HepG2 (cell line): ENCODE data around the gene EIF1AD. TPM values are rescaled to one million over a fixed set of nuclear protein-coding genes. Genes with fewer than 3 reads are reported as not detected.

Experiments used
- BCL3 ChIP-seq: sonication (generic); formaldehyde crosslinking; IDR thresholded peaks from 2 replicates; pipeline ENCODE4 v1.5.1; 2020; ENCODE audit warnings: mild to moderate bottlenecking, missing genetic modification reagents, moderate library complexity
- CERS6 ChIP-seq: sonication (generic); formaldehyde crosslinking; IDR thresholded peaks from 2 replicates; pipeline ENCODE4 v1.5.0; 2020; ENCODE audit warnings: missing genetic modification reagents
- CSRNP2 ChIP-seq: sonication (generic); formaldehyde crosslinking; conservative IDR thresholded peaks from 2 replicates; pipeline ENCODE4 v1.8.0; 2022; ENCODE audit warnings: low read depth, missing genetic modification reagents
- E2F2 ChIP-seq: sonication (generic); formaldehyde crosslinking; IDR thresholded peaks from 2 replicates; pipeline ENCODE4 v1.4.0; 2020; ENCODE audit warnings: missing genetic modification reagents, borderline replicate concordance
- GMEB1 ChIP-seq: sonication (generic); formaldehyde crosslinking; IDR thresholded peaks from 2 replicates; pipeline ENCODE4 v1.5.1; 2020; ENCODE audit warnings: missing genetic modification reagents, mild to moderate bottlenecking, borderline replicate concordance
- LRRFIP1 ChIP-seq: sonication (generic); formaldehyde crosslinking; conservative IDR thresholded peaks from 2 replicates; pipeline ENCODE4 v1.4.0; 2020; ENCODE audit warnings: missing genetic modification reagents
- MLX ChIP-seq: IDR thresholded peaks from 2 replicates; pipeline ENCODE4 v1.6.1; 2016
- RARG ChIP-seq: sonication (generic); formaldehyde crosslinking; IDR thresholded peaks from 2 replicates; pipeline ENCODE4 v1.4.0; 2020; ENCODE audit warnings: low read depth, mild to moderate bottlenecking, missing genetic modification reagents
- SNAPC2 ChIP-seq: sonication (generic); formaldehyde crosslinking; IDR thresholded peaks from 2 replicates; pipeline ENCODE4 v1.8.1; 2022; ENCODE audit warnings: mild to moderate bottlenecking, missing genetic modification reagents
- TEAD3 ChIP-seq: optimal IDR thresholded peaks from 2 replicates; pipeline ENCODE3; 2016; ENCODE audit warnings: borderline replicate concordance
- ZC3H4 ChIP-seq: sonication (generic); formaldehyde crosslinking; IDR thresholded peaks from 2 replicates; pipeline ENCODE4 v1.4.0; 2020; ENCODE audit warnings: missing genetic modification reagents, borderline replicate concordance
- ZNF121 ChIP-seq: sonication (generic); formaldehyde crosslinking; IDR thresholded peaks from 2 replicates; pipeline ENCODE4 v1.5.0; 2020; ENCODE audit warnings: mild to moderate bottlenecking, missing genetic modification reagents
- ZNF256 ChIP-seq: sonication (generic); formaldehyde crosslinking; conservative IDR thresholded peaks from 2 replicates; pipeline ENCODE4 v1.4.0; 2020; ENCODE audit warnings: missing genetic modification reagents
- ZNF331 ChIP-seq: sonication (generic); formaldehyde crosslinking; IDR thresholded peaks from 2 replicates; pipeline ENCODE4 v1.4.0; 2020; ENCODE audit warnings: missing genetic modification reagents
- ZNF652 ChIP-seq: IDR thresholded peaks from 2 replicates; pipeline ENCODE4 v1.6.1; 2016; ENCODE audit warnings: low read depth, borderline replicate concordance
- polyA plus RNA-seq, 8 experiments: library from polyadenylated mRNA; depleted of rRNA in 3 of 8; stranded (reverse) in 7 of 8; unstranded in 1 of 8; fragments of >200 nt; fragmentation: Illumina TruSeq in 4 of 8; extraction: Trizol in 4 of 8; gene quantifications; 2 replicates each; pipeline versions ENCODE4 v1.2.1 to v1.2.3, GENCODE V29; 2011 to 2016; ENCODE audit warnings: low read depth in 4 of 8, missing spikeins in 1 of 8, mixed read lengths in 1 of 8; ENCODE audit not compliant: insufficient read depth in 1 of 8
- total RNA-seq, 5 experiments: library from RNA; depleted of rRNA; stranded (reverse); fragments of >200 nt; fragmentation: Illumina TruSeq; extraction: Trizol; gene quantifications; 2 replicates each; pipeline ENCODE4 v1.2.3, GENCODE V29; 2016; ENCODE audit warnings: low read depth in 1 of 5

The EIF1AD gene
- total and polyA plus RNA-seq, 2 of the 13 experiments (the other 11 are each of a cell fraction or from before 2014, with no cell fraction given): 18.2 to 30.8 TPM

GRCh38 chr11:65961267-65962140 is 40.5 kb downstream of the EIF1AD start, which contains the start of gene SART1 (continued):
- TF ChIP-seq LRRFIP1 (CRISPR knock-in tag) (no peak), E2F2 (CRISPR knock-in tag) (no peak), TEAD3 (CRISPR knock-in tag) (no peak), ZNF331 (CRISPR knock-in tag) (peak; percentile 80; the same call in 1 of the 2 replicates), CERS6 (CRISPR knock-in tag) (no peak), ZC3H4 (CRISPR knock-in tag) (no peak), RARG (CRISPR knock-in tag) (no peak), ZNF121 (CRISPR knock-in tag) (no peak), MLX (CRISPR knock-in tag) (no peak), CSRNP2 (CRISPR knock-in tag) (no peak), BCL3 (CRISPR knock-in tag) (peak; percentile 87; the same call in 1 of the 2 replicates), GMEB1 (CRISPR knock-in tag) (peak; percentile 90), ZNF256 (CRISPR knock-in tag) (no peak), ZNF652 (peak; percentile 59; the same call in 1 of the 2 replicates), SNAPC2 (CRISPR knock-in tag) (no peak)
